H1 (cell line): ENCODE data around the gene P2RY11. TPM values are rescaled to one million over a fixed set of nuclear protein-coding genes. Genes with fewer than 3 reads are reported as not detected.

Experiments used
- CTCF ChIA-PET: fragments of 300-600 bp; sonication (Branson Sonifier 250); formaldehyde crosslinking; loops from one replicate; lab custom pipeline; 2021; ENCODE audit not compliant: partially characterized antibody; lab: Charles Lee
- POLR2A ChIA-PET: fragments of 300-600 bp; sonication (Branson Sonifier 250); formaldehyde crosslinking; loops from one replicate; lab custom pipeline; 2021; ENCODE audit warnings: inconsistent platforms; ENCODE audit not compliant: partially characterized antibody; lab: Charles Lee
- DNase-seq, 2 experiments: peaks; one replicate each; pipeline versions ENCODE4 v3.0.0 to v3.0.0-alpha.2; 2010 to 2022; ENCODE audit warnings: low spot score in 2 of 2, low read depth in 1 of 2, mixed read lengths in 1 of 2
- FAIRE-seq: peaks from 2 replicates; lab custom pipeline; 2011; peaks lifted over from hg19 to GRCh38; lab: Jason Lieb, UNC
- H2AFZ ChIP-seq: 2 replicates; pipeline ENCODE4 v1.8.1; 2012; ENCODE audit warnings: low read length, inconsistent platforms
- H2AK5ac ChIP-seq: 2 replicates; pipeline ENCODE4 v1.6.1; 2013; ENCODE audit warnings: low read depth, low read length
- H2BK120ac ChIP-seq: replicated peaks from 2 replicates; pipeline ENCODE3; 2013; ENCODE audit warnings: low read depth, low read length, inconsistent platforms
- H2BK12ac ChIP-seq: 2 replicates; pipeline ENCODE4 v1.6.1; 2013; ENCODE audit warnings: low read depth, low read length
- H2BK15ac ChIP-seq: 2 replicates; pipeline ENCODE4 v1.6.1; 2013; ENCODE audit warnings: low read length
- H2BK20ac ChIP-seq: 2 replicates; pipeline ENCODE4 v1.6.1; 2013; ENCODE audit warnings: low read length
- H2BK5ac ChIP-seq: 2 replicates; pipeline ENCODE4 v1.6.1; 2013; ENCODE audit warnings: low read depth, low read length
- H3K14ac ChIP-seq: 2 replicates; pipeline ENCODE4 v1.6.1; 2013; ENCODE audit warnings: inconsistent platforms; ENCODE audit not compliant: insufficient read length
- H3K18ac ChIP-seq: 2 replicates; pipeline ENCODE4 v1.6.1; 2013; ENCODE audit warnings: low read length; ENCODE audit errors: extremely low read depth
- H3K23ac ChIP-seq: 2 replicates; pipeline ENCODE4 v1.6.1; 2013; ENCODE audit warnings: inconsistent platforms; ENCODE audit not compliant: insufficient read length
- H3K23me2 ChIP-seq: 2 replicates; pipeline ENCODE4 v1.6.1; 2013; ENCODE audit warnings: low read depth, low read length
- H3K27ac ChIP-seq: 2 replicates; pipeline ENCODE4 v1.6.1; 2011; ENCODE audit warnings: low read depth, low read length, inconsistent platforms
- H3K27me3 ChIP-seq, 4 experiments: replicated peaks in 1 of 4; 1 replicate in 1 of 4; 2 replicates in 3 of 4; pipeline versions ENCODE4 v1.6.1 to v1.8.1; 2011 to 2013; ENCODE audit warnings: low read length in 3 of 4, mild to moderate bottlenecking in 3 of 4, inconsistent platforms in 2 of 4, mixed read lengths in 2 of 4, moderate library complexity in 1 of 4; ENCODE audit not compliant: control insufficient read depth in 3 of 4, insufficient read depth in 3 of 4; ENCODE audit errors: extremely low read depth in 1 of 4
- H3K36me3 ChIP-seq, 4 experiments: 2 replicates each; pipeline versions ENCODE4 v1.6.1 to v1.8.1; 2011 to 2013; ENCODE audit warnings: mild to moderate bottlenecking in 4 of 4, low read length in 3 of 4, moderate library complexity in 2 of 4, control low read depth in 1 of 4, inconsistent platforms in 1 of 4; ENCODE audit not compliant: insufficient read depth in 4 of 4, control insufficient read depth in 2 of 4
- H3K4ac ChIP-seq: replicated peaks from 2 replicates; pipeline ENCODE3; 2013; ENCODE audit warnings: low read length, low read depth, mixed read lengths, inconsistent platforms; ENCODE audit not compliant: insufficient read length
- H3K4me1 ChIP-seq, 4 experiments: replicated peaks in 1 of 4; 1 replicate in 1 of 4; 2 replicates in 3 of 4; pipeline versions ENCODE4 v1.6.1 to v1.8.1; 2011 to 2013; ENCODE audit warnings: low read length in 3 of 4, inconsistent platforms in 2 of 4, mixed read lengths in 1 of 4; ENCODE audit not compliant: insufficient read depth in 4 of 4, control insufficient read depth in 3 of 4
- H3K4me2 ChIP-seq, 2 experiments: 2 replicates each; pipeline versions ENCODE4 v1.6.1 to v1.8.1; 2011 to 2013; ENCODE audit warnings: low read depth in 2 of 2, low read length in 2 of 2, control low read depth in 1 of 2, inconsistent platforms in 1 of 2, mild to moderate bottlenecking in 1 of 2; ENCODE audit not compliant: insufficient read depth in 1 of 2
- H3K4me3 ChIP-seq, 4 experiments: fragments of 200-600, 300-600 bp in 1 of 4; sonication (generic), shearing (Covaris generic), sonication (Bioruptor Twin) in 1 of 4; 2 replicates each; pipeline versions ENCODE4 v1.5.1 to v1.8.1; 2011 to 2016; ENCODE audit warnings: low read length in 4 of 4, low read depth in 3 of 4, control low read depth in 2 of 4, inconsistent platforms in 2 of 4, mild to moderate bottlenecking in 2 of 4, mixed read lengths in 1 of 4, moderate library complexity in 1 of 4; ENCODE audit not compliant: insufficient read depth in 2 of 4; ENCODE audit errors: extremely low read depth in 1 of 4
- H3K56ac ChIP-seq: replicated peaks from 2 replicates; pipeline ENCODE3; 2013; ENCODE audit warnings: low read depth, mild to moderate bottlenecking, mixed read lengths, low read length, inconsistent platforms; ENCODE audit not compliant: insufficient read length
- H3K79me1 ChIP-seq: 2 replicates; pipeline ENCODE4 v1.6.1; 2013; ENCODE audit warnings: low read depth, low read length, control low read depth
- H3K79me2 ChIP-seq, 2 experiments: 2 replicates each; pipeline versions ENCODE4 v1.6.1 to v1.8.1; 2012 to 2013; ENCODE audit warnings: low read length in 2 of 2, mild to moderate bottlenecking in 2 of 2, inconsistent platforms in 1 of 2; ENCODE audit not compliant: insufficient read depth in 2 of 2, control insufficient read depth in 1 of 2
- H3K9ac ChIP-seq, 4 experiments: replicated peaks in 1 of 4; 1 replicate in 1 of 4; 2 replicates in 3 of 4; pipeline versions ENCODE4 v1.6.1 to v1.8.1; 2011 to 2013; ENCODE audit warnings: low read depth in 3 of 4, low read length in 3 of 4, control low read depth in 2 of 4, mild to moderate bottlenecking in 2 of 4, moderate library complexity in 2 of 4, inconsistent platforms in 1 of 4; ENCODE audit errors: extremely low read depth in 1 of 4
- H3K9me3 ChIP-seq, 2 experiments: 2 replicates each; pipeline versions ENCODE4 v1.6.1 to v1.8.1; 2012 to 2013; ENCODE audit warnings: mild to moderate bottlenecking in 2 of 2, moderate library complexity in 2 of 2, control low read depth in 1 of 2, inconsistent platforms in 1 of 2, low read depth in 1 of 2, low read length in 1 of 2, mixed read lengths in 1 of 2; ENCODE audit not compliant: insufficient read depth in 2 of 2
- H4K20me1 ChIP-seq, 2 experiments: replicated peaks in 1 of 2; 2 replicates each; pipeline versions ENCODE3 to v1.8.1; 2011 to 2013; ENCODE audit warnings: inconsistent platforms in 2 of 2, low read length in 2 of 2, mild to moderate bottlenecking in 1 of 2; ENCODE audit not compliant: insufficient read depth in 2 of 2, control insufficient read depth in 1 of 2
- H4K5ac ChIP-seq: 2 replicates; pipeline ENCODE4 v1.6.1; 2013; ENCODE audit warnings: low read length, low read depth, mixed read lengths, inconsistent platforms; ENCODE audit not compliant: insufficient read length
- H4K8ac ChIP-seq: 2 replicates; pipeline ENCODE4 v1.8.0; 2013; ENCODE audit warnings: mild to moderate bottlenecking, moderate library complexity, low read length, inconsistent platforms; ENCODE audit not compliant: insufficient read depth; ENCODE audit errors: extremely low read depth
- H4K91ac ChIP-seq: replicated peaks from 2 replicates; pipeline ENCODE3; 2013; ENCODE audit warnings: low read length, mixed read lengths, inconsistent platforms; ENCODE audit not compliant: insufficient read length
- BCL11A ChIP-seq, 2 experiments: IDR thresholded peaks; one replicate each; pipeline ENCODE4 v1.6.1; 2011; ENCODE audit warnings: low read depth in 2 of 2, low read length in 2 of 2, mild to moderate bottlenecking in 2 of 2
- CBX5 ChIP-seq: fragments of 300-800, 300-1000 bp; sonication (generic); IDR thresholded peaks from 2 replicates; pipeline ENCODE4 v1.7.1; 2016; ENCODE audit warnings: antibody characterized with exemption, low read length, low read depth
- NRF1 ChIP-seq: IDR thresholded peaks from 2 replicates; pipeline ENCODE4 v1.6.1; 2011; ENCODE audit warnings: mild to moderate bottlenecking, low read depth, low read length, improper control_type of control experiment
- RFX5 ChIP-seq: IDR thresholded peaks from 2 replicates; pipeline ENCODE4 v1.6.1; 2011; ENCODE audit warnings: low read depth, low read length, improper control_type of control experiment, borderline replicate concordance
- RXRA ChIP-seq: IDR thresholded peaks from 2 replicates; pipeline ENCODE4 v1.6.1; 2011; ENCODE audit warnings: low read depth, mild to moderate bottlenecking, low read length, moderate library complexity; ENCODE audit not compliant: insufficient read depth
- TEAD4 ChIP-seq: IDR thresholded peaks from 2 replicates; pipeline ENCODE4 v1.6.1; 2012; ENCODE audit warnings: low read depth, low read length, inconsistent platforms, mixed read lengths
- WGBS, 2 experiments: shearing (Covaris generic) in 1 of 2; methylation state at CpG; one replicate each; pipeline versions ENCODE4 v1.1.6 to v1.1.7; 2013 to 2015; ENCODE audit warnings: low lambda C conversion rate in 2 of 2, mixed read lengths in 2 of 2, inconsistent platforms in 1 of 2, low coverage in 1 of 2, missing lambda C conversion rate in 1 of 2; ENCODE audit not compliant: insufficient replicate concordance in 2 of 2, insufficient coverage in 1 of 2, insufficient read length in 1 of 2; ENCODE audit errors: extremely low coverage in 1 of 2, missing lambda C conversion rate in 1 of 2; 5-methylcytosine and 5-hydroxymethylcytosine counted together
- polyA plus RNA-seq, 7 experiments: library from polyadenylated mRNA; depleted of rRNA in 3 of 7; stranded (reverse) in 5 of 7; unstranded in 2 of 7; fragments of >200 nt in 5 of 7; fragments of 200-250 nt in 2 of 7; gene quantifications; 1 replicate in 5 of 7; 2 replicates in 1 of 7; 4 replicates in 1 of 7; pipeline versions ENCODE4 v1.2.1 to v1.2.3, GENCODE V29; 2011 to 2013; ENCODE audit warnings: missing spikeins in 2 of 7, mixed read lengths in 2 of 7
- total RNA-seq: library from RNA; stranded (reverse); fragmentation: NEBNext Ultra II Directional; extraction: Animal tissue kit (Norgen Biotek cat#: 25700); gene quantifications from 2 replicates; pipeline ENCODE4 v1.2.1, GENCODE V29; 2021

P2RY11 gene
- total and polyA plus RNA-seq, 2 of the 8 experiments (the other 6 are each of a cell fraction or from before 2014, with no cell fraction given), result 9.2 to 18.0 TPM

DNA sequence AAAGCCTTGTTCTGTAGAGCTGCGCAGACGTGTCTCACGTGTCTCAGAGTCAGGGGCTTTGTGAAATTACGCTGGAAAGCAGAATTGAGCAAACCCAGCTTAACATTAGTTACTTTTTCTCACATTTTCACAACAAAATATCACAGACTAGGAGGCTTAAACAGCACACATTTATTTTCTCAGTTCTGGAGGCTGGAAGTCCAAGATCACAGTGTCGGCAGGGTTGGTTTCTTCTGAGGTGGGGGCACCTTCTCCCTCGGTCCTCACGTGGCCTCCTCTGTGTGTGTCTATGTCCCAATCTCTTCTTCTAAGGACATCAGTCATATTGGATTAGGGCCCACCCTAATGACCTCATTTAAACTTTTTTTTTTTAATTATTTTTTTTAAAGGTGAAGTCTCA lies 12.9 kb downstream of the P2RY11 start:
- H4K20me1 ChIP-seq, result no peaks in the 10 kb centered on the region
- no peak overlapping the region for H3K4me3 ChIP-seq
- no peak overlapping the region for H2AK5ac ChIP-seq
- H3K14ac ChIP-seq, result no peak overlapping the region
- no peaks in the 10 kb centered on the region for H3K9me3 ChIP-seq
- no peak overlapping the region for H2AFZ ChIP-seq
- no peak overlapping the region for H3K9ac ChIP-seq
- H3K56ac ChIP-seq, result no peak overlapping the region
- no peak overlapping the region for H2BK15ac ChIP-seq
- WGBS, 2 experiments, result 86% methylated on average over 7 of the region's 7 CpGs; no CpG with 5 or more reads in 1 of the 2 experiments
- no peaks in the 10 kb centered on the region for H3K79me1 ChIP-seq
- peaks cover 0 to 1% of the 10 kb centered on the region in 2 experiments; a peak in 1 of 4 replicates for H3K79me2 ChIP-seq
- ChIA-PET POLR2A (interaction anchor here (0.6 to 29.1 kb wide), 4 partner anchors 9 to 279 kb away, joined by 3 to 412 read pairs (median 3); partner anchors contain the start of genes ANGPTL6, P2RY11 and PPAN), CTCF (interaction anchor here (1.1 kb wide), 1 partner anchor 8 kb away, joined by 4 read pairs; no protein-coding TSS in a partner anchor)
- no peak overlapping the region for H3K18ac ChIP-seq
- no peak overlapping the region for H3K4me2 ChIP-seq
- FAIRE-seq (no peak), DNase-seq (no peak)
- peaks cover 0 to 5% (median 0%) of the 10 kb centered on the region in 4 experiments; a peak in 1 of 8 replicates for H3K36me3 ChIP-seq
- no peak overlapping the region for H3K23ac ChIP-seq
- no peak overlapping the region for H2BK20ac ChIP-seq
- H3K27ac ChIP-seq, result no peak overlapping the region
- H3K23me2 ChIP-seq, result no peaks in the 10 kb centered on the region
- no peak overlapping the region for H2BK12ac ChIP-seq
- no peak overlapping the region for H2BK120ac ChIP-seq
- no peaks in the 10 kb centered on the region for H3K27me3 ChIP-seq
- H3K4ac ChIP-seq, result no peak overlapping the region
- H4K91ac ChIP-seq, result no peak overlapping the region
- H4K8ac ChIP-seq, result no peak overlapping the region
- TF ChIP-seq RFX5 (no peak), RXRA (no peak), NRF1 (no peak), BCL11A (IDR thresholded peaks at IDR 0.05; ENCODE audit: low read depth in 2 of 2, low read length in 2 of 2) (no peak), CBX5 (no peak), TEAD4 (no peak)
- no peak overlapping the region for H4K5ac ChIP-seq
- H2BK5ac ChIP-seq, result no peak overlapping the region
- no peaks in the 10 kb centered on the region for H3K4me1 ChIP-seq
